ENCODE measurements around the gene FCGR2B.
"Not testable (repeated sequence)": the region's sequence is repeated elsewhere in the genome, so short reads cannot be mapped to it uniquely, and the experiment has no call there.

DNA sequence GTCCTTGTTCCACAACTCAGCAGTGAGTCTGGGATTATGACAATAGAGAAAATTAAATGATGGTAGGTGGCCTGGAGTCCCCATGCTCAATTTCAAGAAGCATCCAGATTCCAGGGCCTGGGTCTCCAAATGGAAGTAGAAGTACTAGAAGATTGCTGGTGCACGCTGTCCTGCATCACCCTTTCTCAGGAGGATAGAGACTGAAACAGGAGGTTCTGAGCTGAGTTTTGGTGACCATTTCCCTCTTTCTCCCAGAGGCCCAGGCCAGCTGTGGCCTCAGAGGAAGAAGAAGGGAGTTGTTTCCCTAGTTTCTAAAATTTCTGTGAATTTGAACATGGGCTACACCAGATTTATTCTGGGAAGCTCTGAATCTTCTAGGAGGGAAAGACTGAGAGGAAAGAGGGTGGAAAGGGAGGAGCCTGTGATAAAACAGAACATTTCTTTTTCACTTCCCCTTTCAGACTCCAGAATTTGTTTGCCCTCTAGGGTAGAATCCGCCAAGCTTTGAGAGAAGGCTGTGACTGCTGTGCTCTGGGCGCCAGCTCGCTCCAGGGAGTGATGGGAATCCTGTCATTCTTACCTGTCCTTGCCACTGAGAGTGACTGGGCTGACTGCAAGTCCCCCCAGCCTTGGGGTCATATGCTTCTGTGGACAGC, at the start of gene FCGR2B:
- TF ChIP-seq, protein P1, sequence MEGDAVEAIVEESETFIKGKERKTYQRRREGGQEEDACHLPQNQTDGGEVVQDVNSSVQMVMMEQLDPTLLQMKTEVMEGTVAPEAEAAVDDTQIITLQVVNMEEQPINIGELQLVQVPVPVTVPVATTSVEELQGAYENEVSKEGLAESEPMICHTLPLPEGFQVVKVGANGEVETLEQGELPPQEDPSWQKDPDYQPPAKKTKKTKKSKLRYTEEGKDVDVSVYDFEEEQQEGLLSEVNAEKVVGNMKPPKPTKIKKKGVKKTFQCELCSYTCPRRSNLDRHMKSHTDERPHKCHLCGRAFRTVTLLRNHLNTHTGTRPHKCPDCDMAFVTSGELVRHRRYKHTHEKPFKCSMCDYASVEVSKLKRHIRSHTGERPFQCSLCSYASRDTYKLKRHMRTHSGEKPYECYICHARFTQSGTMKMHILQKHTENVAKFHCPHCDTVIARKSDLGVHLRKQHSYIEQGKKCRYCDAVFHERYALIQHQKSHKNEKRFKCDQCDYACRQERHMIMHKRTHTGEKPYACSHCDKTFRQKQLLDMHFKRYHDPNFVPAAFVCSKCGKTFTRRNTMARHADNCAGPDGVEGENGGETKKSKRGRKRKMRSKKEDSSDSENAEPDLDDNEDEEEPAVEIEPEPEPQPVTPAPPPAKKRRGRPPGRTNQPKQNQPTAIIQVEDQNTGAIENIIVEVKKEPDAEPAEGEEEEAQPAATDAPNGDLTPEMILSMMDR (IDR thresholded peaks at IDR 0.05; ENCODE audit: poor library complexity) = not testable (repeated sequence)
- not testable (repeated sequence) for TF ChIP-seq EZH2 (IDR thresholded peaks at IDR 0.05; ENCODE audit: borderline replicate concordance); EZH2phosphoT487 (IDR thresholded peaks at IDR 0.05; ENCODE audit: low read depth, severe bottlenecking, unreplicated experiment)

All from hepatocyte (in vitro differentiated cells).